ENCODE results near the gene USP12.

The USP12 gene

DNA sequence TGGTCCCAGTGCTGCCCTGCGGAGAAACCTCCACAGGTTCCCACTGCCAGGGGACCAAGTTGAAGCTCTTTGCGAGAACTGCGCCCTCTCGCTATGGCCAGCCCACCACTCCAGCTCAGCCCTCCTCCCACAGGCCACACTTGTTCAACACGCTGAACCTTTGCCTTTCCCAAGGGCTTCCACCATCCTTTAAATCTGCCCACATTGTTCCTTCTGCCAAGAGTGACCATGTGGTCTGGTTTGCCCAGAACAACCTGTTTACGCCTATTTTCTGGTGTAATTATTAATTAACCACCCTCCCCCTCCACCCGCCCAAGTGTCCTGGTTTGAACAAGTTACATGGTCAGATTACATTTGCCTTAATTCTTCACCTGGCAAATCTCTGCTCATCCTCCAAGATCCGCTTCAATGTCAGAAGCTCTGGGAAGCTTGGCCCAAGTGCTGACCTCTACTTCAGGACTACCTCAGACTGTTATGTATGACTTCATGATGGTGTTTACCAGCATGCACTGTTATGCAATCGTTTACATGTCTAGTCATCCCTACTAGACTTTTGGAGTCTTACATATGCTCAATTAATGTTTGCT lies 12.0 kb upstream of the USP12 start:
- DNase-seq (ENCODE audit: low read depth, low spot score), result no peak

DNA sequence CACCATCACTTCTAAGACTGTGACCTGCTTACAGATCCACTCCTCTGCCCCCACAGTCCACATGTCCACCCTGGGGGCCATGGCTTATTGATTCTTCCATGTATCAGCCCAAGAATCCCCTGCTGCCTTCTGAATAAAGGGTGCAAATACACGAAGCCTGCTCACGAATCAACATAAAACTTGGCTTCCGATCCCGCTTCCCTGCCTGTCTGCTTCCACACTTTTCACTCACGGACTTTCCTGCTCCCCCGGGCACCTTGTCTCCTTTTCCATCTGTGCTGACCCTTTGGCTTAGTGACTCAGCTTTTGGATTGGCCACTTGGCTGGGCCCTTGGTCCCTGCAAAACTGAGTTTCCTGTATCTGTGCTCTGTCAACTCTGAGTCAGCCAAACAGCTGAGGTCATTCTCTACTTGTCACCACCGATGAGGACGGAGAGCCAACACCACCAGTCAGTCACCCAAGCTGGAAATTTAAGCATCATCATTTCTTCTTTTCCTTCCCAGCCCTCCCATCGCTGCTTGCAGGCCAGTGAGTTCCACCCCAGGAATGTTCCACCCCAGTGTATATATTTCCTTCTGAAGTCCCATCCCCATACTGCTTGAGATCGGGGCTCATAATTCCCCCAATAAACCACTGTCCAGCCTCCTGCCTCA lies 11.4 kb upstream of the USP12 start:
- DNase-seq (ENCODE audit: low read depth, low spot score), result peak; percentile 62

DNA sequence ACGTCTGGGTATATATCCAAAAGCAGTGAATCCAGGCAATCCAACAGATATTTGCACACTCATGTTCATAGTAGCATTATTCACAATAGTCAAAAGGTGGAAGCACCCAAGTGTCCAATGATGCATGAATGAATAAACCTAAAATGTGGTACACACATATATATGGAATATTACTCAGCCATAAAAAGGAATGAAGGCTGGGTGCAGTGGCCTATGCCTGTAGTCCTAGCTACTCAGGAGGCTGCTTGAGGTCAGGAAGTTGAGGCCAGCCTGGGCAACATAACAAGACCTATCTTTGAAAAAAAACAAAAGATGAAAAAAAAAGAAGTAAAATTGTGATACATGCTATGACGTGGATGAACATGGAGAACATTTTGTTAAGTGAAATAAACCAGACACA lies 10.4 kb upstream of the USP12 start:
- no peak for DNase-seq (ENCODE audit: low read depth, low spot score)

DNA sequence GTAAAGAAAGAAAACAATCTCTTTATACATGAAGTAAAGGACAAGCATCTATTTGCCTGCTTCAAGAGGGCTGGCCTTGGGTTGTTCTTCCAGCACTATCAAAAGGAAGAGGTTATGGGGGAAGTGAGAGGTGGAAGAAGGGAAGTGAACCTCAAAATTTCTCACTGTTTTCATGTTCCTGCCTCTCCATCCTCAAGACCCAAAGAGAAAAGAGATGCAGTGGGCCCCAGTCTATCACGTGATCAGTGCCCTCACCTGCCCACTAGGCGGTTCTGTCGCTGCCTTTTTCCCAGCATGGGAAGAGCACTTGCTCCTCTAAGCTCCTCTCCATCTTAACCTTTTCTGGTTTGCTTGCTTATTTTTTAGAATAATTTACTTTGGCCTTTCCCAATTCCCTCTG lies 6.2 kb upstream of the USP12 start:
- DNase-seq (ENCODE audit: low read depth, low spot score), result peak; percentile 38

DNA sequence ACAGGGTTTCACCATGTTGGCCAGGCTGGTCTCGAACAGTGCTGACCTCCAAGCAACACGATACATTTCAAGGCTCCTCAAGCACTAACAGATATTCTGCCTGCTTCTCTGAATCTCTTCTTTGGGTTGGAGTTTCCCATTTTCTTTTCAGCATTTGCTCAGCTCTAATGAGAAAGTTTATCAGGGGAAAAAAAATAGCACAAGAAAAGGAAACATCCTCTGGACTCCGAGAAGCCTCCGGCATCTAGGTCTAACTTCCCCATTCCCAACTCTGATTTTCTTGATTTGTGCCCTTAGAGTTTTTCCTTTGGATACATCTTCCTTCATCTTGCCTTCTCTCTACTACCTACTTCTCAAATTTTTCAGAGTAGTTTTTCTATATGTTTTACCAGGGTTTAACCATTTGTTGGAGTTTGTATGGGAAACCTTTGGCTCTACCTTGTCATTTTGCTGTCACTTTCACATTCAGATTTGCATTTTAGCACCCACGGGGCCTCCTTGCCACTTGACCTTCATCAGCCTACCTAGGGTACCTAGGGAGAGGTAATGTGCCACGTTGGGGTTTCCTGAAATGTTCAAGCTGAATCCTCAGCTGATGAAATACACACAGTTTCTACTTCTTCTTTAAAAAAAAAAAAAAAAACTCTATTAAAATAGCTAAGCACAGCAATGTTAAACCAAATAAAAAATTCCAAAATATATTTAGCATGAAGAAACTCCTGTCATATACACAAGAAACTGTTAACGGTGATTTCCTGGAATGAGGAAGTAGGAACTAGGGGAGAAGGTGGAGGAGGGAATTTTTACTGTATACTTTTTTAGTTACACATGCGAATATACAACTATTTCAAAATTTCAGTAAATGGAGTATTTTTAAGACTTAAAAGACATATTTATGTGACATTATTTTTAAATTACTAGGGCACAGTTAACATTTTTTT lies 5.1 kb upstream of the USP12 start:
- DNase-seq (ENCODE audit: low read depth, low spot score), result no peak

DNA sequence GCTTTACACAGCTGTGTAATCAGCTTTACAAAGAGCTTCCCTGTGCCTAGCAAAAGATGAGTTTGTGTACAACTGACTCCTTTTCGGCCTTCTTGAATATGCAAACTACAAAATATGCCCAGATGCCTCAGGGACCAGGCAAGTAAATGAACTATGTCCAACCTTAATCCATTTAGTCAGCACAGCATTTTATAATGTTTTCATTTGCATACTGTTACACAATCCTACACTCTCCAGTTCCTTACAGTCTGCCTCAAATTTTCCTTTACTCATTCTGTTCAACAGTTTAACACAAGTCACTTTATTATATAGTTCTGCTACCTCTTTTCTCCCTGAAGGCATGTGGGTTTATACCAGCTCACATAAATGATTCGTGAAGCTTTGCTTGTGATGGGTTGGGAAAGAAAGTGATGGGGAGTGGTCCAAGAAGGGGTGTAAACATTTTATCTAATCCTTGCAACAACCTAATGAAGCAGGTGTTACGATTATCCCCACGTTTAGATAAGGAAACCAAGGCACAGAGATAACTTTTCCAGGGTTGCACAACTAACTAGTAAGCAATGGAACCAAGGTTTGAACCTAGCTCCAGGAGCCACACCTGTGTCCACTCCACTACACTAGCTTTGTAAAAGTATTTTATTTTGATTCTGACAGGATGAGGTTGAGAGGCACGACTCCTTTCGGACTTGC lies 3.3 kb upstream of the USP12 start:
- DNase-seq (ENCODE audit: low read depth, low spot score), result no peak

DNA sequence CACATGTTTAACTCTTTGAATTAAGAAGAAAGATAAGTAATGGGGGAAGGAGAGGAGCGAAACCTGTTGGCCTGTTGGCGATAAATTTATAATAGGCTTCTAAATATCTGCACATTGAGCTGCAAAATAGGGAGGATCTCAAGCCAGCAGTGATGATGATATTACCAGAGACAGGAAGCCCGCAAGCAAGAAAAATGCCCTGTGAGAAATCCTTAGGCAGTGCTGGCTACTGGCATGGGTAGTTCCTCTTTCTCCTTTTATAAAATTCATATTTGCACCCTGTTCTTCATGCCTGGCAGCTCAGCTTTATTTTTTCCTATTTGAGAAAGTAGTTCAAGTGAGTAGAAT lies 858 bp upstream of the USP12 start:
- DNase-seq (ENCODE audit: low read depth, low spot score), result no peak

DNA sequence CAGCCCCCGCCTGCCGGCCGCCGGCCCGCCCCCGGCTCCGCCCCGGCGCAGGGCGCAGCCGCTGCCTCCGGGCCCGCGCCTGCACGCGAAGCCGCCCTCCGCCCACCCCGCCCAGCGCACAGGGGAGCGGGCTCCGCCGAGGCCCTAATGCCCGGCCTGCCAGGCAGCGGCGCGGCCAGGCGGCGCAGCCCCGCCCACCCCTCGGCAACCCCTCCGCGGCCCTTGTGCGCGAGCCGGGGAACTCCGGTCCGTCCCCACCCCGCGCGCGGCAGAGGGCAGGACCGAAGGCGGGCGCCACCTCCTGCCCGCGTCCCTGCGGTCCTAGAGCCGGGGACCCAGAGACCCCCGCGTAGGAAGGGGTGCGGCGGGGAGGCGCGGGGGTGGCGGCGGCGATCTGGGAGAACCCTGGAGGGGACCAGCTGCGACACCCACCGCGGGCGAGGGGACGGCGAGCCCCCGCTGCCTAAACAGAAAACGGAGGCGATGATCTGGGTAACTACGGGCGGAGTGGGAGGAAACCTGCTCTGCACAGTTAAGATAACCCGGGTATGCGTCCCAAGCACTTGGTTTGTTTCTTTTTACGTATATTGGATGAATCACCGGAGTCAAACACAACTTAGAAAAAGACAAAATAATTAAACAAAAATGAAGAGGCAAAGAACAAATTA lies 350 bp upstream of the USP12 start:
- DNase-seq (ENCODE audit: low read depth, low spot score), result peak; percentile 61

DNA sequence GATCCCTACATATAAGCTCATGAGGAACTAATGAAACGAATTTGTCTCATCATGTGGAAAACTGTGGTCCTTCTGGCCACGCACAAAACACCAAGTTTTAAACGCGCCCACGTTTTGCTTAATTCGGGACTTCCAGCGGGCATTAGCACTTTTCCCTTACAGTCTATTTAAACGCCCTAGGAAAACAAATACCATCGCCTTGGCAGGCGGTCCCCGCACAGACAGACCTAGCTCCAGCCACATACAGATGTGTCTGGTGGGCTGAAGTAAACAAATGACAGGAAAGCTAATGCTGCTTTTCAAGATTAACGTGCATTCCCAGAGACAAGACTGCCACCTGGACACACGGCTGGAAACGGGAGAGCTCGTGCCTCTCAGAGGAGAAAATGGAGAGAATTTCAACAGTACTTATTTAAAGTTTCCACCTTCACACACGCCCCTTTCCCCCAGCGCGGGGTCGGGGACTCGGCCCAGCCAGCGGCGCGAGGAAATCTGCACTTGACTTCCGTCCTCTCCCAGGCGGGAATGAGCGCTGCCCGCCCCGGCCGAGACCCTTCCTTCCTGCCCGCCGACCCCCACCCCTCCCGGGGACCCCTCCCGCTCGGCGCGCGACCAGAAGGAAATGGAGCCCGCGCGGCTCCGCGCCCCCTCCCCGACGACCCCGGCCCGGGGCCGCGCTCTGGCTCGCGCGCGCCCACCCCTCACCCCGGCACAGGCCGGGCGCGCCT lies 931 bp downstream of the USP12 start:
- peak; percentile 64 for DNase-seq (ENCODE audit: low read depth, low spot score)

DNA sequence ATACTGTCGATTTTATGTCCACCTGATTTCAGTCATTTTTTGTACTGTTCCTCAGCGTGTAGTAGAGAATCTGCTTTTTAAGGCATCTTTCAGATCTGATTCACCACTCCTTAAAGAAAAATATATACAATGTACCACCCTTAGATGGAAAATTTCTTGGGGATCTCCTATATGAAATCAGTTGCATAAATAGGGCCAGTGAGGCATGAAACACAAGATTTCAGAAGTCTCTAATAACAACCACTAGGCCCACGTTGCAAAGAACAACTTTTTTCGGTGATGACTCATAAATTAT lies 1.4 kb downstream of the USP12 start:
- no peak for DNase-seq (ENCODE audit: low read depth, low spot score)

DNA sequence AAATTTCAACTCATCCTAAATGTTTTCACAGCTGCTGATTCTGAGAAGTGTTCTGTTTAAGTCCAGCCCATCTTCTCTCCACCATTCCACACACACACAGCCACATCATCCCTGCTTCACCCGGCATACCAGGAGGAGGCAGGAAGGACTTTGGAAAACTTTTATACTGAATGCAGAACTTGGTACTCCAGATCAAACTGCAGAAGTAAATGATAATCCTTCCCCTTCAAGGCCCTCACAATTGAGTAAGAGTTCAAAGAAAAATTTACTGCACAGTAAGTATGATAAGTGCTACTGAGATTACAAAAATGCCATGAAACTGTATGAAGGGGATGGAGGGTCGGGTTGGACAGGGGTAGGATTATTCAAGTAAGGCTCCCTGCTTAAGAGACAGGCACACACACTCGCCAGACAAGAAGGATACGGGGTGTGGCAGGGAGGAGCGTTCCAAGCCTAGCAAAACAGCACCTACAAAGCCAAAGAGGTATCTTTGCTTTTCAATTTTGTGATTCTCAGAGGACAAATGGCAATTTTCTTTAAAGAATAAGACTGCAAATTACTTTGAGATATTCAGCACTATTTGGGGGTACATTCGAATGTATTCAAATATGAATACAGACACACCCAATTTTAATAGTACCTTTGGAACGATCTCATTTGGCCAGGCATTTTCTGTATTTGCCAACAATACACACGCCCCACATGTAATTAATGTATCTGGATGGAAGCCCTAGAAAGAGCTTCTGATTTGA lies 2.5 kb downstream of the USP12 start:
- DNase-seq (ENCODE audit: low read depth, low spot score), result no peak

DNA sequence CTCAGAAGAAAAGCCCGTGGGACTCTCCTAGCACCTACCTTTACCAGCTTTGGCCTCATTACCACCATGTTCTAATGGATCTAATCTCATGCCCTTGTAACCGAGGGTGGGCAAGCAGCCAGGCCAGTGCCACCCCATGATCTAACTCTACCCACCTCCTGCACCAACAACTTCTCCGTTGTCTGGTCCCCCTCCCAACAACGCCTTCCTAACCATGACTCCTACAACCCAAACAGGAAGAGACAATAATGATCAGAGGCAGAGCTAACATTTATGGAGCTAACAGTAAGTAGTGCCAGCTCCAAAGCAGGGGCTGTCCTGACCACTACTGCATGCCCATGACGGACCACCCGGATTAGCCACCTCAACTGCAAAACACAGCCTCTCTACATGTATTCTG lies 3.5 kb downstream of the USP12 start:
- no peak for DNase-seq (ENCODE audit: low read depth, low spot score)

DNA sequence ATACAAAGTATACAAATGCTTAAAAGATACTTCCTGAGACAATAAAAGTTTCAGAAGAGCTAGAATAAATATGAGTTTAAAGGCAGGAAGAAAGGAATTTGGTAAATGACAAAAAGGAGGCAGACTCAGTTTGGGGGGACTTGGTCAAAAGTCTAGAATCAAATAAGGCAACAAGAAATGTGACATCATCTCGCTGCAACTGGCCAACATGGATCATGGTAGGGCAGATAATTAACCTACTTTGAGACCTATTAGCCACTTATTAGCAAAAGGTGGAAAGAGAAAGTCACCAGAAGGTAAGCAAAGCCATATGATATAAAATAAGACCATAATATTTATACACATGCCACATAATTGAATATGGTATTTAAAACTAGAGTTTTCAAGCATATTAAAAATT lies 5.3 kb downstream of the USP12 start:
- DNase-seq (ENCODE audit: low read depth, low spot score), result no peak

DNA sequence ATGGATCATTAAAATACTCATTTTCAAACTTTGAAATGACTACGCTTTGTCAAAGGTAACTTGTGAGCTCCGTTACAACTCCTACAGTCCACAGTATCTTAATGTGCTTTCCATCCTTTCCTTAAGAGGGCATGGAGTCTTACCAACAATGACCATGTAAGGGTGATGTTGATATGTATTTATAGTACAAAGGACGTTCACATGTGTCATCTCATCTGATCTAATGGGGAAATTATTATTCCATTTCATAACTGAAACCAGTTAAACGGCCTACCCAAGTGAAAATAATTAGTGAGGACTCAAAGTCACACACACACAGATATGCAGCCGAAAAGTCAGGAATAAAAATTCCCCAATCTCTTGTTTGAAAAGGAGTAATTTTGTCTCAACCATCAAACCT lies 9.6 kb downstream of the USP12 start:
- DNase-seq (ENCODE audit: low read depth, low spot score), result no peak

DNA sequence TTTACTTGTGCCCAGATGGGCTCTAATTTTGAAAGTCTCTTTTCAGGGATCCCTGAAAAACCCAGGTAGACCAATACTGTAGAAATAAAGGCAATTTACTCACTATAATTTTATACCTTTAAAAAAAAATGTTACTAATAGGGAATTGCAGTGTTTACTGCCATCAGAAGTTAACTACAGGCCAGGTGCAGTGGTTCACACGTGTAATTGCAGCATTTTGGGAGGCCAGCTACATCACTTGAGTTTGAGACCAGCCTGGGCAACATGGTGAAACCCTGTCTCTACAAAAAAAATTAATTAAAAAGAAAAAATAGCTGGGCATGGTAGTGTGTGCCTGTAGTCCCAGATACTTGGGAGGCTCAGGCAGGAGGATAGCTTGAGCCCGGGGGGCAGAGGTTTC lies 10.2 kb downstream of the USP12 start:
- no peak for DNase-seq (ENCODE audit: low read depth, low spot score)

DNA sequence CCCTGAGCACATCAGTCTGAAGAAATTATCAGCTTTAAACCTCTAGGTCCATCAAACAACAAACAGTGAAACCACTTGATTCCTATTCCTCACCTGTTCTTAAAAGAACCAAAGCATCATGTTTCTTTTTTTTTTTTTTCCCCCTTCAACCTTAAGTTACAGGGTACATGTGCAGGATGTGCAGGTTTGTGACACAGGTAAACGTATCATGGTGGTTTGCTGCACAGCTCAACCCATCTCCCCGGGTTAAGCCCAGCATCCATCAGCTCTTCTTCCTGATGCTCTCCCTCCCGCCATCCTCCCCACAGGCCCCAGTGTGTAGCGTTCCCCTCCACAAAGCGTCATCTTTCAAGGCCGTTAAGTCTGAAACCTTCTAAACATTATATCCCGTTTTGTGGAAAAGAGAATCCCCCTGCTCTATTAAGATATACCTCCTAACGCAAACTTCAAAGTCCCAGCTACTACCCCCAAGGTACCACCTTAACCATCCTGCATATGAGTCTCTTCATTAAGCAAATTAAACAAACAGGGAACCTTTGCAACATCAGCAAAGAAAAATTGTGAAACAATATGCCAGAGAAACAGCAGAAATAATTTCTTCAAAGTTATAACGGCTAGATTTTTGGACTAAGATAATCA lies 10.8 kb downstream of the USP12 start:
- DNase-seq (ENCODE audit: low read depth, low spot score), result no peak

DNA sequence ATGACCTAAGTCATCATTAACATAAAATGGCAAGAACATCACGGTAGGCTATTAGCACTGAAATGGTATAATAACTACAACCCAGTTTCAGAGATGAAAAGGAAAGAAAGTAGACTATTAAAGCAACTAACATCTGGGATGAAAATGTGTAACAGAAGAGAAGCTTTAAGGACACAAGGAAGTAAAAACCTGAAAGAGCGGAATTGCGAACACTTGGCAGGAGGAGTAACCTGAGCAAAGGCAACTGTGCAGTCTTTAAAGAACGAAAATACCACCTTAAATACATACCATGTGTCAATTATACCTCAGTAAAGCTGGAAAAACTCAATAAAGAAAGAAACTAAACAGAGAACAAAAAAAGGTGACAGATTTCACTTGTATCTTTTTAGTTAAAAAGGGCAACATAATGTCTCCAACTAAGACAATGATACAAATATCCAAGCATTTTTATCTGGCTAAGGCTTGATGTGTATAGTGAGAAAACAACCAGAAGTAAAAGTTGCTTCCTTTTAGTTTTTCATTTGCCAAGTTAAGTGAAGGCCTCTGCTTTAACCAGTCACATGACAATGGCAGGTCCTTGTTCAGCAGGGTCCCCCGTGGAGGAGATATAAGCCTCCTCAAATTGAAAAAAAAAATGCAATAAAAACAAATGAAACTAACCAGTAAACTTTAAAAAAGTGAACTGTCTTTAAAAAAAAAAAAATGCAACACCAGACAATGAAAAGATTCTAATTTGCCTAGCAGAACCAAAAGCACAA lies 11.6 kb downstream of the USP12 start:
- DNase-seq (ENCODE audit: low read depth, low spot score), result no peak

DNA sequence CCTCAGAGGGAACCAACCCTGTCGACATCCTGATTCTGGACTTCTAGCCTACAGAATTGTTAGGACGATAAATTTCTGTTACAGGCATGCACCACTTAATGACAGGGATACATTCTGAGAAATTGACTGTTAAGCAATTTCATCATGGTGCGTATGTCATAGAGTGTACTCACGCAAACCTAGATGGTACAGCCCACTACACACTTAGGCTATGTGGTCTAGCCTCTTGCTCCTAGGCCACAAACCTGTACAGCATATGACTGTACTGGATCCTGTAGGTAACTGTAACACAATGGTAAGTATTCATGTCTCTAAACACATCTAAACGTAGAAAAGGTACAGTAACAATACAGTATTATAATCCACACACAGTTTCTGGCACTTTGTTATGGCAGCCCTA lies 13.3 kb downstream of the USP12 start:
- no peak for DNase-seq (ENCODE audit: low read depth, low spot score)

All from ELF-1 (cell line).